Activated CD8-positive, alpha-beta T cell treated with anti-CD3 and anti-CD28 coated beads for 36 hours (primary cell): Measurements from ENCODE around the gene TLNRD1. TPM values are rescaled to one million over a fixed set of nuclear protein-coding genes. Genes with fewer than 3 reads are reported as not detected.
"Not testable (repeated sequence)": the region's sequence is repeated elsewhere in the genome, so short reads cannot be mapped to it uniquely, and the experiment has no call there.

Experiments
- ATAC-seq: fragments of 200-7000 bp; cut with Tn5 transposase; one replicate; pipeline ENCODE4 v1.10.0; 2021; ENCODE audit warnings: mild to moderate bottlenecking, moderate library complexity
- CTCF ChIA-PET: fragments of 350-600 bp; sonication (Branson Sonifier 250); formaldehyde crosslinking; loops from one replicate; lab custom pipeline; 2021; ENCODE audit warnings: antibody characterized with exemption; lab: Charles Lee
- POLR2A ChIA-PET: fragments of 350-600 bp; sonication (Branson Sonifier 250); formaldehyde crosslinking; loops from one replicate; lab custom pipeline; 2021; ENCODE audit warnings: antibody characterized with exemption; lab: Charles Lee
- DNase-seq: peaks from one replicate; pipeline ENCODE4 v3.0.0-alpha.2; 2020
- H3K27ac Mint-ChIP-seq: one replicate; pipeline ENCODE4 v1.8.0; 2021; ENCODE audit warnings: mild to moderate bottlenecking, mixed read lengths
- H3K27me3 Mint-ChIP-seq: one replicate; pipeline ENCODE4 v1.8.0; 2021; ENCODE audit warnings: mixed read lengths
- H3K36me3 Mint-ChIP-seq: one replicate; pipeline ENCODE4 v1.8.0; 2021; ENCODE audit warnings: low read depth, mixed read lengths
- H3K4me1 Mint-ChIP-seq: one replicate; pipeline ENCODE4 v1.8.0; 2021; ENCODE audit warnings: low read depth, mixed read lengths
- H3K4me3 Mint-ChIP-seq: one replicate; pipeline ENCODE4 v1.8.0; 2021; ENCODE audit warnings: mild to moderate bottlenecking, moderate library complexity, mixed read lengths
- H3K9me3 Mint-ChIP-seq: one replicate; pipeline ENCODE4 v1.8.0; 2021; ENCODE audit warnings: mixed read lengths
- CTCF ChIP-seq: fragments of 200-600 bp; IDR thresholded peaks from one replicate; pipeline ENCODE4 v1.8.0; 2022; ENCODE audit warnings: antibody characterized with exemption, mild to moderate bottlenecking
- intact Hi-C: fragments of 100-400 bp; cut with micrococcal nuclease; formaldehyde crosslinking; loops from one replicate; pipeline ENCODE4 v1.10.0; 2022
- total RNA-seq, 2 experiments: library from RNA; stranded (reverse); gene quantifications; one replicate each; pipeline ENCODE4 v1.2.3, GENCODE V29; 2021

TLNRD1 gene
- total RNA-seq, result 10 to 100 TPM; 19.3 to 20.1 TPM

- Mint-ChIP-seq H3K9me3 (peaks cover 5% of the 10 kb centered on the region), H3K27ac (peak within 1 kb of the TSS; percentile 98)
- CTCF ChIA-PET, result interaction anchor here (1.0 to 6.4 kb wide), 2 partner anchors 10 to 265 kb away, joined by 5 to 36 read pairs; no protein-coding TSS in a partner anchor
Observed at GRCh38 chr15:81000624-81001151, at the start of gene TLNRD1. Gene TLNRD1 (plus strand): TSS chr15:81000923. CDS start chr15:81002272, 1,349 bp downstream.

GRCh38 chr15:80951941-80952340, 48.8 kb upstream of the TLNRD1 start:
- Mint-ChIP-seq H3K27ac (no peak overlapping the region), H3K36me3 (peaks cover 16% of the 10 kb centered on the region), H3K4me3 (no peak overlapping the region), H3K9me3 (no peaks in the 10 kb centered on the region), H3K27me3 (no peaks in the 10 kb centered on the region), H3K4me1 (peaks cover 8% of the 10 kb centered on the region)
- ATAC-seq (no peak), DNase-seq (no peak)
- CTCF ChIA-PET, result no interaction called here
- TF ChIP-seq CTCF, result no peak
- POLR2A ChIA-PET, result no interaction called here
- intact Hi-C loops, result no loop called here

More at GRCh38 chr15:81000624-81001151, at the start of gene TLNRD1:
- peak within 1 kb of the TSS; percentile 94 for H3K4me3 Mint-ChIP-seq
- intact Hi-C loops, result no loop called here
- ATAC-seq, result peak; percentile 69
- POLR2A ChIA-PET, result interaction anchor here (0.8 to 4.0 kb wide), 9 partner anchors 9 to 305 kb away, joined by 3 to 29 read pairs (median 7); partner anchors contain the start of genes ABHD17C and MESD
- no peaks in the 10 kb centered on the region for H3K27me3 Mint-ChIP-seq
- H3K36me3 Mint-ChIP-seq, result peaks cover 21% of the 10 kb centered on the region
- peak; percentile 91 for DNase-seq
- peaks cover 49% of the 10 kb centered on the region for H3K4me1 Mint-ChIP-seq
- TF ChIP-seq CTCF, result no peak

- TF ChIP-seq CTCF, result no peak
- intact Hi-C loops, result no loop called here
- H3K4me3 Mint-ChIP-seq, result no peak overlapping the region
- H3K27ac Mint-ChIP-seq, result no peak overlapping the region
- DNase-seq (no peak), ATAC-seq (no peak)
- peaks cover 23% of the 10 kb centered on the region for H3K36me3 Mint-ChIP-seq
- POLR2A ChIA-PET, result no interaction called here
- peaks cover 13% of the 10 kb centered on the region for H3K4me1 Mint-ChIP-seq
- H3K27me3 Mint-ChIP-seq, result no peaks in the 10 kb centered on the region
- CTCF ChIA-PET, result no interaction called here
- H3K9me3 Mint-ChIP-seq, result no peaks in the 10 kb centered on the region
Observed at GRCh38 chr15:80953001-80953952, 47.4 kb upstream of the TLNRD1 start.

- ATAC-seq (no peak), DNase-seq (no peak)
- ChIA-PET CTCF (interaction anchor here (5.0 kb wide), 1 partner anchor 16 kb away, joined by 29 read pairs; no protein-coding TSS in a partner anchor), POLR2A (no interaction called here)
- H3K9me3 Mint-ChIP-seq, result no peaks in the 10 kb centered on the region
- peaks cover 13% of the 10 kb centered on the region for H3K4me1 Mint-ChIP-seq
- peaks cover 31% of the 10 kb centered on the region for H3K36me3 Mint-ChIP-seq
- H3K27me3 Mint-ChIP-seq, result no peaks in the 10 kb centered on the region
- TF ChIP-seq CTCF, result no peak
- intact Hi-C loops, result no loop called here
- H3K27ac Mint-ChIP-seq, result no peak overlapping the region
- H3K4me3 Mint-ChIP-seq, result no peak overlapping the region
Observed at GRCh38 chr15:80953953-80954778, 46.6 kb upstream of the TLNRD1 start.

- H3K9me3 Mint-ChIP-seq, H3K4me3 Mint-ChIP-seq, H3K27ac Mint-ChIP-seq, intact Hi-C loops, POLR2A ChIA-PET, H3K27me3 Mint-ChIP-seq: not testable (repeated sequence)
- Mint-ChIP-seq H3K36me3 (peaks cover 36% of the 10 kb centered on the region), H3K4me1 (peaks cover 13% of the 10 kb centered on the region)
- CTCF ChIA-PET, result interaction anchor here (5.0 kb wide), 1 partner anchor 14 kb away, joined by 29 read pairs; no protein-coding TSS in a partner anchor
- ATAC-seq, result peak; percentile 97
- DNase-seq, result peak; percentile 82
Observed at GRCh38 chr15:80955571-80956452, 44.9 kb upstream of the TLNRD1 start.
